Astrocyte (in vitro differentiated cells and primary cell): ENCODE results near the gene RTN1. TPM values are rescaled to one million over a fixed set of nuclear protein-coding genes. Genes with fewer than 3 reads are reported as not detected.

ENCODE experiments used
- DNase-seq: peaks from one replicate; pipeline ENCODE4 v3.0.0-alpha.2; 2010; ENCODE audit warnings: low read depth
- FAIRE-seq: peaks from 2 replicates; lab custom pipeline; 2011; peaks lifted over from hg19 to GRCh38; lab: Jason Lieb, UNC
- H2AFZ ChIP-seq: 2 replicates; pipeline ENCODE4 v1.6.0; 2012; ENCODE audit warnings: low read depth, low read length, inconsistent platforms
- H3K27ac ChIP-seq: 2 replicates; pipeline ENCODE4 v1.5.1; 2011; ENCODE audit warnings: low read depth, low read length, inconsistent platforms
- H3K27me3 ChIP-seq: 2 replicates; pipeline ENCODE4 v1.6.0; 2011; ENCODE audit warnings: low read length, inconsistent platforms; ENCODE audit not compliant: insufficient read depth
- H3K36me3 ChIP-seq: 2 replicates; pipeline ENCODE4 v1.5.1; 2011; ENCODE audit warnings: low read length, inconsistent platforms; ENCODE audit not compliant: insufficient read depth
- H3K4me1 ChIP-seq: 2 replicates; pipeline ENCODE4 v1.5.1; 2011; ENCODE audit warnings: low read length, inconsistent platforms; ENCODE audit not compliant: insufficient read depth
- H3K4me2 ChIP-seq: 2 replicates; pipeline ENCODE4 v1.6.0; 2012; ENCODE audit warnings: low read length, inconsistent platforms
- H3K4me3 ChIP-seq: 2 replicates; pipeline ENCODE4 v1.5.1; 2011; ENCODE audit warnings: low read depth, mild to moderate bottlenecking, low read length, inconsistent platforms; ENCODE audit not compliant: insufficient read depth
- H3K79me2 ChIP-seq: 2 replicates; pipeline ENCODE4 v1.6.0; 2012; ENCODE audit warnings: mild to moderate bottlenecking, low read length, inconsistent platforms; ENCODE audit not compliant: insufficient read depth
- H3K9ac ChIP-seq: 2 replicates; pipeline ENCODE4 v1.6.0; 2012; ENCODE audit warnings: mild to moderate bottlenecking, low read length, inconsistent platforms
- H3K9me3 ChIP-seq: 2 replicates; pipeline ENCODE4 v1.5.1; 2012; ENCODE audit warnings: low read depth, mild to moderate bottlenecking, low read length, inconsistent platforms; ENCODE audit not compliant: insufficient read depth
- H4K20me1 ChIP-seq: 2 replicates; pipeline ENCODE4 v1.6.0; 2012; ENCODE audit warnings: low read length, inconsistent platforms; ENCODE audit not compliant: insufficient read depth
- H3K27ac Mint-ChIP-seq: one replicate; pipeline ENCODE4 v1.8.0; 2021; ENCODE audit warnings: mild to moderate bottlenecking, mixed read lengths; ENCODE audit not compliant: unreplicated experiment
- H3K27me3 Mint-ChIP-seq: one replicate; pipeline ENCODE4 v1.8.0; 2021; ENCODE audit warnings: low read depth, mixed read lengths; ENCODE audit not compliant: unreplicated experiment
- H3K36me3 Mint-ChIP-seq: one replicate; pipeline ENCODE4 v1.8.0; 2021; ENCODE audit warnings: low read depth, mixed read lengths; ENCODE audit not compliant: unreplicated experiment
- H3K4me1 Mint-ChIP-seq: one replicate; pipeline ENCODE4 v1.8.0; 2021; ENCODE audit warnings: low read depth, mixed read lengths; ENCODE audit not compliant: unreplicated experiment
- H3K4me3 Mint-ChIP-seq: one replicate; pipeline ENCODE4 v1.8.0; 2021; ENCODE audit warnings: mild to moderate bottlenecking, moderate library complexity, mixed read lengths; ENCODE audit not compliant: unreplicated experiment
- H3K9me3 Mint-ChIP-seq: one replicate; pipeline ENCODE4 v1.8.0; 2021; ENCODE audit warnings: mild to moderate bottlenecking, mixed read lengths; ENCODE audit not compliant: unreplicated experiment
- EZH2 ChIP-seq: IDR thresholded peaks from 2 replicates; pipeline ENCODE4 v1.6.1; 2012; ENCODE audit warnings: mild to moderate bottlenecking, low read length, inconsistent platforms; ENCODE audit not compliant: insufficient read depth
- total RNA-seq: library from RNA; stranded (reverse); gene quantifications from 2 replicates; pipeline ENCODE4 v1.2.1, GENCODE V29; 2021
- TF ChIP-seq, protein P1 (sequence below): IDR thresholded peaks from 2 replicates; pipeline ENCODE4 v1.5.1; 2011; ENCODE audit warnings: low read depth, mild to moderate bottlenecking, inconsistent platforms, low read length, moderate library complexity; ENCODE audit not compliant: insufficient read depth

Gene RTN1
- total RNA-seq, 1 donor from 2014 or later: 1.2 TPM

- peaks cover 3% of the 10 kb centered on the region for H3K27me3 Mint-ChIP-seq
- H3K9me3 Mint-ChIP-seq: no peaks in the 10 kb centered on the region
- Histone ChIP-seq H3K27ac (no peak overlapping the region), H3K4me3 (no peak overlapping the region), H3K4me2 (no peak overlapping the region), H3K36me3 (no peaks in the 10 kb centered on the region), H3K27me3 (no peaks in the 10 kb centered on the region), H4K20me1 (no peaks in the 10 kb centered on the region), H3K4me1 (no peaks in the 10 kb centered on the region), H3K9ac (no peak overlapping the region), H3K79me2 (no peaks in the 10 kb centered on the region), H3K9me3 (no peaks in the 10 kb centered on the region), H2AFZ (no peak overlapping the region)
- H3K4me1 Mint-ChIP-seq: peaks cover 9% of the 10 kb centered on the region
- H3K4me3 Mint-ChIP-seq: no peak overlapping the region
- DNase-seq (no peak), FAIRE-seq (no peak)
- H3K36me3 Mint-ChIP-seq: no peaks in the 10 kb centered on the region
- TF ChIP-seq, protein P1, sequence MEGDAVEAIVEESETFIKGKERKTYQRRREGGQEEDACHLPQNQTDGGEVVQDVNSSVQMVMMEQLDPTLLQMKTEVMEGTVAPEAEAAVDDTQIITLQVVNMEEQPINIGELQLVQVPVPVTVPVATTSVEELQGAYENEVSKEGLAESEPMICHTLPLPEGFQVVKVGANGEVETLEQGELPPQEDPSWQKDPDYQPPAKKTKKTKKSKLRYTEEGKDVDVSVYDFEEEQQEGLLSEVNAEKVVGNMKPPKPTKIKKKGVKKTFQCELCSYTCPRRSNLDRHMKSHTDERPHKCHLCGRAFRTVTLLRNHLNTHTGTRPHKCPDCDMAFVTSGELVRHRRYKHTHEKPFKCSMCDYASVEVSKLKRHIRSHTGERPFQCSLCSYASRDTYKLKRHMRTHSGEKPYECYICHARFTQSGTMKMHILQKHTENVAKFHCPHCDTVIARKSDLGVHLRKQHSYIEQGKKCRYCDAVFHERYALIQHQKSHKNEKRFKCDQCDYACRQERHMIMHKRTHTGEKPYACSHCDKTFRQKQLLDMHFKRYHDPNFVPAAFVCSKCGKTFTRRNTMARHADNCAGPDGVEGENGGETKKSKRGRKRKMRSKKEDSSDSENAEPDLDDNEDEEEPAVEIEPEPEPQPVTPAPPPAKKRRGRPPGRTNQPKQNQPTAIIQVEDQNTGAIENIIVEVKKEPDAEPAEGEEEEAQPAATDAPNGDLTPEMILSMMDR: no peak
- no peak for TF ChIP-seq EZH2
- no peak overlapping the region for H3K27ac Mint-ChIP-seq
Measured at GRCh38 chr14:59753512-59753911, 117.1 kb downstream of the RTN1 start.

- Histone ChIP-seq H3K27me3 (no peaks in the 10 kb centered on the region), H3K4me1 (no peaks in the 10 kb centered on the region), H3K4me3 (no peak overlapping the region), H3K36me3 (no peaks in the 10 kb centered on the region), H2AFZ (no peak overlapping the region), H3K27ac (no peak overlapping the region), H3K9me3 (no peaks in the 10 kb centered on the region), H3K4me2 (no peak overlapping the region), H3K79me2 (no peaks in the 10 kb centered on the region), H4K20me1 (no peaks in the 10 kb centered on the region), H3K9ac (no peak overlapping the region)
- DNase-seq (no peak), FAIRE-seq (no peak)
- H3K4me1 Mint-ChIP-seq: peaks cover 9% of the 10 kb centered on the region
- no peak overlapping the region for H3K4me3 Mint-ChIP-seq
- TF ChIP-seq EZH2: no peak
- TF ChIP-seq, protein P1: no peak
- H3K9me3 Mint-ChIP-seq: no peaks in the 10 kb centered on the region
- H3K27me3 Mint-ChIP-seq: peaks cover 6% of the 10 kb centered on the region
- H3K27ac Mint-ChIP-seq: no peak overlapping the region
- no peaks in the 10 kb centered on the region for H3K36me3 Mint-ChIP-seq
Measured at GRCh38 chr14:59751578-59751977, 119.0 kb downstream of the RTN1 start.

DNA sequence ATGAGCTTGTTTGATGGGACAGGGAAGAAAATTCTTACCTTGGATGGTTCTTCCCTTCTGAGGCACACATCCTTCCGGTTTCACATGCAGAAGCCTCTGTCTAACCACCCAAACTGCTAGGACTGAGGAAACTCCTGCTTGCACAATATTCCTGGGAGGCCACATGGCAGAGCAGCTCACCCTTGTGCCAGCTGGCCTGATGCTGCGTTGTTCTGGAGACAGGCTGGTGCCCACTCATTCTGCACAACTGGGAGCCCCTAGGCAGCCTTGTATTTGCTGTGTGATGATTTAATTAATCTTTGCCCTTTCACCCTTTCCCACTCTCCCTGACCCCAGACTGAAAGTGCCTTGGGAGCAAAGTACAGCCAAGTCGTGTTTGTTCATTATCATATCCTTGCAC, 130.8 kb downstream of the RTN1 start:
- no peak for TF ChIP-seq EZH2
- TF ChIP-seq, protein P1: no peak
- Mint-ChIP-seq H3K27ac (no peak overlapping the region), H3K4me1 (no peaks in the 10 kb centered on the region), H3K4me3 (no peak overlapping the region), H3K27me3 (no peaks in the 10 kb centered on the region), H3K36me3 (no peaks in the 10 kb centered on the region), H3K9me3 (no peaks in the 10 kb centered on the region)
- Histone ChIP-seq H3K27me3 (no peaks in the 10 kb centered on the region), H3K9me3 (no peaks in the 10 kb centered on the region), H3K4me2 (no peak overlapping the region), H4K20me1 (no peaks in the 10 kb centered on the region), H3K79me2 (no peaks in the 10 kb centered on the region), H3K4me1 (no peaks in the 10 kb centered on the region), H2AFZ (no peak overlapping the region), H3K36me3 (no peaks in the 10 kb centered on the region), H3K27ac (no peak overlapping the region), H3K4me3 (no peak overlapping the region), H3K9ac (no peak overlapping the region)
- FAIRE-seq: no peak
- DNase-seq: no peak
